ENCODE data around the gene NRK. TPM values are rescaled to one million over a fixed set of nuclear protein-coding genes. Genes with fewer than 3 reads are reported as not detected.
A peak's percentile ranks its signal among the peaks of the same experiment; 100 is the strongest.

The NRK gene
- total and polyA plus RNA-seq, 2 donors from 2014 or later = 5.0 to 7.9 TPM

GRCh38 chrX:105816517-105816916 lies 5.8 kb upstream of the NRK start:
- no peak for FAIRE-seq
- H3K27me3 ChIP-seq (ENCODE audit: control insufficient read depth, insufficient read depth, low read length) = peaks cover 10% of the 10 kb centered on the region

DNA sequence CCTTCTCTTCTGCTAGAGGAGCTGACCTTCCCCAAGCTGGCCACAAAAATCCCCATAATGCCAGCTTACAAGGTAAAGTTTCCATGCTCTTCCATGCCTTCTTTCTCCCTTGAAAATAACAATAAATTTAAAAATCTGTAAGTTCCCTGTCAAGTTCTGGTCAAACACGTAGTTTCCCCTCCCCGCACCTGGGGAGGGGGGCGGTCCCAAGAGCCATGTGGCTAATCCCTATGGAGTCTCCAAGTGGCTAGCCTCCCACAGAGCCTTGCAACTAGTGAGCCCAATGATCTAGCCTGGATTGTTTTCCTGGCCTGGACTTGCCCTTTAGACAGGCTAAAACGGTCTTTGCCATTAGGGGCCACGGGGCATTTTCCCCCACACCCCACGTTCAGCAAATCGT lies 2.1 kb upstream of the NRK start:
- H3K36me3 ChIP-seq (ENCODE audit: control insufficient read depth in 2 of 3, insufficient read depth in 3 of 3, low read length in 3 of 3) = no peaks in the 10 kb centered on the region
- FAIRE-seq (no peak), DNase-seq (peak in 1 of 5 donors; percentile 22)
- no peak overlapping the region for H3K27ac ChIP-seq (ENCODE audit: low read depth in 2 of 2, low read length in 2 of 2)
- H3K4me3 ChIP-seq (ENCODE audit: low read length in 3 of 3) = no peak overlapping the region
- intact Hi-C loops (cut with DNase I) = no loop called here
- peaks cover 10% of the 10 kb centered on the region for H3K27me3 ChIP-seq (ENCODE audit: control insufficient read depth, insufficient read depth, low read length)
- TF ChIP-seq, protein P1, sequence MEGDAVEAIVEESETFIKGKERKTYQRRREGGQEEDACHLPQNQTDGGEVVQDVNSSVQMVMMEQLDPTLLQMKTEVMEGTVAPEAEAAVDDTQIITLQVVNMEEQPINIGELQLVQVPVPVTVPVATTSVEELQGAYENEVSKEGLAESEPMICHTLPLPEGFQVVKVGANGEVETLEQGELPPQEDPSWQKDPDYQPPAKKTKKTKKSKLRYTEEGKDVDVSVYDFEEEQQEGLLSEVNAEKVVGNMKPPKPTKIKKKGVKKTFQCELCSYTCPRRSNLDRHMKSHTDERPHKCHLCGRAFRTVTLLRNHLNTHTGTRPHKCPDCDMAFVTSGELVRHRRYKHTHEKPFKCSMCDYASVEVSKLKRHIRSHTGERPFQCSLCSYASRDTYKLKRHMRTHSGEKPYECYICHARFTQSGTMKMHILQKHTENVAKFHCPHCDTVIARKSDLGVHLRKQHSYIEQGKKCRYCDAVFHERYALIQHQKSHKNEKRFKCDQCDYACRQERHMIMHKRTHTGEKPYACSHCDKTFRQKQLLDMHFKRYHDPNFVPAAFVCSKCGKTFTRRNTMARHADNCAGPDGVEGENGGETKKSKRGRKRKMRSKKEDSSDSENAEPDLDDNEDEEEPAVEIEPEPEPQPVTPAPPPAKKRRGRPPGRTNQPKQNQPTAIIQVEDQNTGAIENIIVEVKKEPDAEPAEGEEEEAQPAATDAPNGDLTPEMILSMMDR (IDR thresholded peaks at IDR 0.05; ENCODE audit: borderline replicate concordance, extremely low read depth, insufficient read depth) = no peak
- H3K9me3 ChIP-seq (ENCODE audit: control insufficient read depth in 2 of 3, insufficient read depth in 1 of 3, low read length in 3 of 3) = no peaks in the 10 kb centered on the region
- no peak overlapping the region for H3K9ac ChIP-seq (ENCODE audit: low read length in 3 of 3)
- peaks cover 0 to 3% (median 0%) of the 10 kb centered on the region in 3 donors for H3K4me1 ChIP-seq (ENCODE audit: control insufficient read depth in 2 of 3, insufficient read depth in 2 of 3, low read depth in 1 of 3, low read length in 3 of 3)

More at GRCh38 chrX:105816517-105816916, 5.8 kb upstream of the NRK start:
- intact Hi-C loops (cut with DNase I) = no loop called here
- TF ChIP-seq, protein P1 (IDR thresholded peaks at IDR 0.05; ENCODE audit: borderline replicate concordance, extremely low read depth, insufficient read depth) = no peak
- Histone ChIP-seq H3K9me3 (ENCODE audit: control insufficient read depth in 2 of 3, insufficient read depth in 1 of 3, low read length in 3 of 3) (no peaks in the 10 kb centered on the region), H3K4me1 (ENCODE audit: control insufficient read depth in 2 of 3, insufficient read depth in 2 of 3, low read depth in 1 of 3, low read length in 3 of 3) (peaks cover 0 to under 1% (median 0%) of the 10 kb centered on the region in 3 donors), H3K4me3 (ENCODE audit: low read length in 3 of 3) (no peak overlapping the region), H3K27ac (ENCODE audit: low read depth in 2 of 2, low read length in 2 of 2) (no peak overlapping the region), H3K36me3 (ENCODE audit: control insufficient read depth in 2 of 3, insufficient read depth in 3 of 3, low read length in 3 of 3) (no peaks in the 10 kb centered on the region), H3K9ac (ENCODE audit: low read length in 3 of 3) (no peak overlapping the region)
- no peak for DNase-seq

- TF ChIP-seq, protein P1 (IDR thresholded peaks at IDR 0.05; ENCODE audit: borderline replicate concordance, extremely low read depth, insufficient read depth) = no peak
- H3K4me1 ChIP-seq (ENCODE audit: control insufficient read depth in 2 of 3, insufficient read depth in 2 of 3, low read depth in 1 of 3, low read length in 3 of 3) = peaks cover 0 to 3% (median 0%) of the 10 kb centered on the region in 3 donors
- no peak overlapping the region for H3K27ac ChIP-seq (ENCODE audit: low read depth in 2 of 2, low read length in 2 of 2)
- no peak overlapping the region for H3K9ac ChIP-seq (ENCODE audit: low read length in 3 of 3)
- H3K27me3 ChIP-seq (ENCODE audit: control insufficient read depth, insufficient read depth, low read length) = peaks cover 10% of the 10 kb centered on the region
- H3K36me3 ChIP-seq (ENCODE audit: control insufficient read depth in 2 of 3, insufficient read depth in 3 of 3, low read length in 3 of 3) = no peaks in the 10 kb centered on the region
- no peaks in the 10 kb centered on the region for H3K9me3 ChIP-seq (ENCODE audit: control insufficient read depth in 2 of 3, insufficient read depth in 1 of 3, low read length in 3 of 3)
- intact Hi-C loops (cut with DNase I) = no loop called here
- DNase-seq = peak; percentile 27 to 65 (median 41)
- peak overlapping the region; percentile 16 to 56 (median 45) for H3K4me3 ChIP-seq (ENCODE audit: low read length in 3 of 3)
- no peak for FAIRE-seq
Observed at GRCh38 chrX:105821471-105822121, 743 bp upstream of the NRK start.

Measured in kidney (tissue), 14 donors.